K562 (cell line): ENCODE measurements around the gene MYL10. TPM values are rescaled to one million over a fixed set of nuclear protein-coding genes. Genes with fewer than 3 reads are reported as not detected.

Experiments
- ATAC-seq: fragments of 200-7000 bp; cut with Tn5 transposase; 3 replicates; pipeline ENCODE4 v1.9.1; 2020; ENCODE audit warnings: moderate library complexity
- BruUV-seq: library from RNA; stranded (reverse); fragments of 400-500 nt; replicated peaks from 2 replicates; lab custom pipeline; 2021; lab: Mats Ljungman, UMichigan
- CTCF ChIA-PET: fragments of 300-600 bp; formaldehyde crosslinking; extraction: SDS; loops from one replicate; lab custom pipeline; 2021; ENCODE audit warnings: low intra/inter-chr PET ratio; lab: Yijun Ruan, JAX
- POLR2A ChIA-PET: fragments of 300-600, 350-650 bp; sonication (Branson Sonifier 250); formaldehyde crosslinking; extraction: SDS; loops from one replicate; lab custom pipeline; 2021; ENCODE audit warnings: antibody characterized with exemption, inconsistent platforms; lab: Yijun Ruan, JAX
- DNase-seq, 4 experiments: peaks; one replicate each; pipeline versions ENCODE4 v3.0.0 to v3.0.0-alpha.2; 2011 to 2018; ENCODE audit warnings: low spot score in 3 of 4, mixed read lengths in 3 of 4; ENCODE audit errors: extremely low read depth in 1 of 4
- FAIRE-seq: peaks from 2 replicates; lab custom pipeline; 2011; peaks lifted over from hg19 to GRCh38; lab: Jason Lieb, UNC
- H2AFZ ChIP-seq: 2 replicates; pipeline ENCODE4 v1.6.0; 2011; ENCODE audit warnings: low read depth, low read length, control low read depth, inconsistent platforms
- H3K27ac ChIP-seq: fragments of 200-600 bp; 3 replicates; pipeline ENCODE4 v1.8.0; 2011; ENCODE audit warnings: low read depth, mild to moderate bottlenecking, control low read depth, inconsistent platforms, low read length, moderate library complexity, mixed read lengths; ENCODE audit errors: extremely low read depth
- H3K27me3 ChIP-seq, 2 experiments: fragments of 300-600 bp in 1 of 2; 2 replicates in 1 of 2; 3 replicates in 1 of 2; pipeline versions ENCODE4 v1.6.0 to v1.8.0; 2011; ENCODE audit warnings: inconsistent platforms in 2 of 2, low read length in 2 of 2, mild to moderate bottlenecking in 1 of 2, mixed read lengths in 1 of 2, moderate library complexity in 1 of 2; ENCODE audit not compliant: control insufficient read depth in 2 of 2, insufficient read depth in 2 of 2
- H3K36me3 ChIP-seq: fragments of 300-600 bp; 3 replicates; pipeline ENCODE4 v1.8.0; 2011; ENCODE audit warnings: mild to moderate bottlenecking, low read length, inconsistent platforms; ENCODE audit not compliant: control insufficient read depth, insufficient read depth
- H3K4me1 ChIP-seq, 2 experiments: fragments of 200-600 bp in 1 of 2; replicated peaks in 1 of 2; 2 replicates in 1 of 2; 3 replicates in 1 of 2; pipeline versions ENCODE4 v1.5.1 to v1.8.0; 2011; ENCODE audit warnings: inconsistent platforms in 2 of 2, low read length in 2 of 2, mild to moderate bottlenecking in 1 of 2, mixed read lengths in 1 of 2, moderate library complexity in 1 of 2; ENCODE audit not compliant: control insufficient read depth in 2 of 2, insufficient read depth in 2 of 2
- H3K4me2 ChIP-seq: 2 replicates; pipeline ENCODE4 v1.6.1; 2011; ENCODE audit warnings: low read length, control low read depth, inconsistent platforms, mixed read lengths; ENCODE audit not compliant: insufficient read depth
- H3K4me3 ChIP-seq: fragments of 200-600 bp; sonication (generic), shearing (Covaris generic); 2 replicates; pipeline ENCODE4 v1.5.1; 2016; ENCODE audit warnings: control low read depth, inconsistent platforms
- H3K79me2 ChIP-seq: fragments of 200-600 bp; 3 replicates; pipeline ENCODE4 v1.8.0; 2011; ENCODE audit warnings: low read length, inconsistent platforms; ENCODE audit not compliant: control insufficient read depth, insufficient read depth
- H3K9ac ChIP-seq, 2 experiments: 2 replicates each; pipeline versions ENCODE4 v1.6.0 to v1.6.1; 2011; ENCODE audit warnings: low read depth in 2 of 2, low read length in 2 of 2, control low read depth in 1 of 2, inconsistent platforms in 1 of 2, mild to moderate bottlenecking in 1 of 2, mixed read lengths in 1 of 2; ENCODE audit not compliant: insufficient read depth in 1 of 2
- H3K9me1 ChIP-seq: one replicate; pipeline ENCODE4 v1.6.0; 2011; ENCODE audit warnings: inconsistent platforms, mild to moderate bottlenecking, low read length, moderate library complexity; ENCODE audit not compliant: control insufficient read depth, insufficient read depth
- H3K9me3 ChIP-seq: replicated peaks from 2 replicates; pipeline ENCODE4 v1.5.1; 2011; ENCODE audit warnings: low read depth, low read length, inconsistent platforms; ENCODE audit not compliant: control insufficient read depth, insufficient read depth
- H4K20me1 ChIP-seq: replicated peaks from 2 replicates; pipeline ENCODE4 v1.6.1; 2011; ENCODE audit warnings: low read length, inconsistent platforms, mixed read lengths; ENCODE audit not compliant: control insufficient read depth, insufficient read depth
- BACH1 ChIP-seq: fragments of 200-800 bp; sonication (Bioruptor generic); IDR thresholded peaks from 2 replicates; pipeline ENCODE4 v1.6.1; 2016; ENCODE audit warnings: missing genetic modification characterization, missing compliant biosample characterization
- CBX1 ChIP-seq: sonication (generic); IDR thresholded peaks from 2 replicates; pipeline ENCODE4 v1.6.1; 2016; ENCODE audit warnings: antibody characterized with exemption, low read depth, mild to moderate bottlenecking
- CHCHD3 ChIP-seq: fragments of 250-450 bp; sonication (Bioruptor Pico); IDR thresholded peaks from 2 replicates; pipeline ENCODE4 v2.1.2; 2022; ENCODE audit warnings: mild to moderate bottlenecking
- CREB1 ChIP-seq, 2 experiments: sonication (generic) in 1 of 2; formaldehyde crosslinking in 1 of 2; IDR thresholded peaks; 2 replicates each; pipeline versions ENCODE4 v1.6.1 to v1.8.0; 2012 to 2022; ENCODE audit warnings: inconsistent platforms in 1 of 2, mild to moderate bottlenecking in 1 of 2, missing genetic modification reagents in 1 of 2, moderate library complexity in 1 of 2
- HIVEP1 ChIP-seq: fragments of 250-450 bp; sonication (Bioruptor Pico); IDR thresholded peaks from 2 replicates; pipeline ENCODE4 v1.4.0; 2020; ENCODE audit warnings: mild to moderate bottlenecking
- NR4A1 ChIP-seq, 2 experiments: fragments of 250-450 bp in 1 of 2; fragments of 450-650 bp in 1 of 2; sonication (Bioruptor Pico) in 1 of 2; IDR thresholded peaks; 2 replicates each; pipeline versions ENCODE4 v1.4.0 to v1.6.1; 2016 to 2020; ENCODE audit warnings: mild to moderate bottlenecking in 2 of 2, missing compliant biosample characterization in 1 of 2, missing genetic modification characterization in 1 of 2, moderate library complexity in 1 of 2
- PTRF ChIP-seq: fragments of 450-650 bp; IDR thresholded peaks from 2 replicates; pipeline ENCODE4 v1.6.1; 2016; ENCODE audit warnings: mild to moderate bottlenecking, missing genetic modification characterization, missing compliant biosample characterization
- RBM15 ChIP-seq: fragments of 200-400 bp; formaldehyde crosslinking; IDR thresholded peaks from 2 replicates; pipeline ENCODE4 v1.6.1; 2018; ENCODE audit warnings: mild to moderate bottlenecking, low read length, moderate library complexity; ENCODE audit not compliant: insufficient read depth
- TRIM28 ChIP-seq: fragments of 450-650 bp; IDR thresholded peaks from 2 replicates; pipeline ENCODE4 v1.6.1; 2017
- ZNF354B ChIP-seq: fragments of 250-450 bp; sonication (Bioruptor Pico); IDR thresholded peaks from 2 replicates; pipeline ENCODE4 v1.4.0; 2020
- WGBS: fragments of 100-300 bp; shearing (Covaris generic); methylation state at CpG from one replicate; pipeline ENCODE4 v1.1.6; 2016; ENCODE audit warnings: low coverage, mixed read lengths; ENCODE audit not compliant: insufficient coverage; ENCODE audit errors: missing lambda C conversion rate; 5-methylcytosine and 5-hydroxymethylcytosine counted together
- in situ Hi-C: fragments of 300-500 bp; cut with MboI; formaldehyde crosslinking; loops from 4 replicates; pipeline ENCODE4 v1.15.0; 2018; ENCODE audit warnings: inconsistent platforms, mixed read lengths
- intact Hi-C: fragments of 100-400 bp; cut with micrococcal nuclease; formaldehyde crosslinking; loops from 2 replicates; pipeline ENCODE4 v1.14.2; 2022
- polyA plus RNA-seq, 8 experiments: library from polyadenylated mRNA; depleted of rRNA in 4 of 8; stranded (reverse) in 5 of 8; unstranded in 3 of 8; fragments of >200 nt; fragmentation: Nextera tagmentation in 2 of 8; fragmentation: Illumina TruSeq in 1 of 8; extraction: Ambion mirVana in 2 of 8; extraction: Trizol in 1 of 8; gene quantifications; 2 replicates each; pipeline versions ENCODE4 v1.2.1 to v1.2.3, GENCODE V29; 2011 to 2014; ENCODE audit warnings: inconsistent platforms in 1 of 8, missing spikeins in 1 of 8
- total RNA-seq, 7 experiments: library from RNA; depleted of rRNA in 6 of 7; stranded (reverse); fragments of >200 nt in 6 of 7; fragmentation: Illumina TruSeq in 2 of 7; extraction: Trizol in 2 of 7; gene quantifications; 2 replicates each; pipeline versions ENCODE4 v1.2.1 to v1.2.3, GENCODE V29; 2011 to 2021; ENCODE audit warnings: low replicate concordance in 1 of 7
- TF ChIP-seq, protein P1 (sequence below): sonication (generic); formaldehyde crosslinking; IDR thresholded peaks from 2 replicates; pipeline ENCODE4 v1.5.0; 2020; ENCODE audit warnings: missing genetic modification reagents

MYL10 gene
- total and polyA plus RNA-seq, 9 of the 15 experiments (the other 6 are each of a cell fraction or from before 2014, with no cell fraction given): not detected

DNA sequence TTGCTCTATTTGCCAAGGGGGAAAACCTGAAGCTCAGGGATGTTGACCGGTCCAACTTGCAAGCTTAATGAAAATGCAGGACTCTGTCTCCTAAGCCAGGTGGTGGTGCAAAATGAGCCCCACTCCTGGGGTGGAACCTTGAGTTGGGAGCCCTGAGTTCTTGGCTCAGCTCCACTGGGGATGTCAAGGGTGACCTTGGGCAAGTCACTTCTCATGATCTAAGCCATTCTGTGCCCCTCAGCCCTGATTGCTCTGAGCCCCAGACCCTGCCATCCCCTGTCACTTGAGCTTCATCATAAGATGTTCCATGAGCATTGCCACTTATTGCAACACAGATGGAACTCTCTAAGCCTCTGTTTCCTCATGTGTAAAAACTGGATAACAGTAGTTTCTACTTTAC, 33.9 kb downstream of the MYL10 start:
- intact Hi-C loops (no loop called here), in situ Hi-C loops (no loop called here)
- TF ChIP-seq CREB1 (IDR thresholded peaks at IDR 0.05) (no peak), CREB1 (CRISPR knock-in tag; IDR thresholded peaks at IDR 0.05) (no peak), PTRF (tag) (no peak), TRIM28 (no peak), HIVEP1 (CRISPR knock-in tag) (no peak), RBM15 (no peak), BACH1 (no peak), CBX1 (no peak), NR4A1 (CRISPR knock-in tag; IDR thresholded peaks at IDR 0.05) (no peak), NR4A1 (tag; IDR thresholded peaks at IDR 0.05) (no peak), CHCHD3 (CRISPR knock-in tag) (no peak), ZNF354B (no peak)
- TF ChIP-seq, protein P1, sequence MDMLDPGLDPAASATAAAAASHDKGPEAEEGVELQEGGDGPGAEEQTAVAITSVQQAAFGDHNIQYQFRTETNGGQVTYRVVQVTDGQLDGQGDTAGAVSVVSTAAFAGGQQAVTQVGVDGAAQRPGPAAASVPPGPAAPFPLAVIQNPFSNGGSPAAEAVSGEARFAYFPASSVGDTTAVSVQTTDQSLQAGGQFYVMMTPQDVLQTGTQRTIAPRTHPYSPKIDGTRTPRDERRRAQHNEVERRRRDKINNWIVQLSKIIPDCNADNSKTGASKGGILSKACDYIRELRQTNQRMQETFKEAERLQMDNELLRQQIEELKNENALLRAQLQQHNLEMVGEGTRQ (CRISPR knock-in tag): no peak
- DNase-seq (no peak), FAIRE-seq (no peak), ATAC-seq (no peak)
- Histone ChIP-seq H4K20me1 (no peaks in the 10 kb centered on the region), H3K27ac (no peak overlapping the region), H3K27me3 (peaks cover 2 to 53% of the 10 kb centered on the region in 2 experiments; a peak in 3 of 5 replicates), H3K9me3 (no peaks in the 10 kb centered on the region), H2AFZ (no peak overlapping the region), H3K4me3 (no peak overlapping the region), H3K9ac (no peak overlapping the region), H3K9me1 (no peaks in the 10 kb centered on the region), H3K4me2 (no peak overlapping the region), H3K79me2 (no peaks in the 10 kb centered on the region), H3K36me3 (no peaks in the 10 kb centered on the region), H3K4me1 (peaks cover 0 to 8% of the 10 kb centered on the region in 2 experiments; a peak in 1 of 5 replicates)
- BruUV-seq: no TSS peak
- CTCF ChIA-PET: interaction anchor here (0.6 kb wide), 1 partner anchor 43 kb away, joined by 4 read pairs; no protein-coding TSS in a partner anchor
- 0% methylated on average over 1 of the region's 1 CpG for WGBS
- POLR2A ChIA-PET: interaction anchor here (0.6 to 0.7 kb wide), 3 partner anchors 11 to 229 kb away, joined by 3 read pairs; no protein-coding TSS in a partner anchor
